Testis (tissue), 2 donors: ENCODE measurements around the gene RFC1.

Source experiments
- CTCF ChIP-seq, 3 experiments: fragments of 450-650 bp in 2 of 3; fragments of 200-600 bp in 1 of 3; sonication (generic) in 1 of 3; IDR thresholded peaks; one replicate each; pipeline ENCODE4 v1.5.1; 2016 to 2019; ENCODE audit warnings: antibody characterized with exemption in 3 of 3, mild to moderate bottlenecking in 2 of 3, moderate library complexity in 1 of 3
- POLR2A ChIP-seq: fragments of 450-650 bp; IDR thresholded peaks from one replicate; pipeline ENCODE4 v1.6.1; 2017; ENCODE audit warnings: antibody characterized with exemption, mild to moderate bottlenecking, moderate library complexity

- TF ChIP-seq POLR2A: no peak
- TF ChIP-seq CTCF (IDR thresholded peaks at IDR 0.05): no peak
Measured at GRCh38 chr4:39326468-39326977, 39.6 kb downstream of the RFC1 start.
